Kidney epithelial cell (primary cell): Measurements from ENCODE around the gene CACNA1D. TPM values are rescaled to one million over a fixed set of nuclear protein-coding genes. Genes with fewer than 3 reads are reported as not detected.

Experiments
- DNase-seq: peaks from one replicate; pipeline ENCODE4 v3.0.0-alpha.2; 2010; ENCODE audit warnings: low read depth
- H3K27me3 ChIP-seq: 2 replicates; pipeline ENCODE4 v1.6.0; 2011; ENCODE audit warnings: low read length; ENCODE audit not compliant: control insufficient read depth, insufficient read depth
- H3K36me3 ChIP-seq: 2 replicates; pipeline ENCODE4 v1.5.1; 2011; ENCODE audit warnings: low read length; ENCODE audit not compliant: control insufficient read depth, insufficient read depth
- H3K4me3 ChIP-seq: 2 replicates; pipeline ENCODE4 v1.5.1; 2011; ENCODE audit warnings: low read depth, mild to moderate bottlenecking, control low read depth, low read length
- total RNA-seq: library from RNA; depleted of rRNA; stranded (reverse); fragments of >200 nt; gene quantifications from 2 replicates; pipeline ENCODE4 v1.2.3, GENCODE V29; 2015
- TF ChIP-seq, protein P1 (sequence below): IDR thresholded peaks from 2 replicates; pipeline ENCODE4 v1.5.1; 2011; ENCODE audit warnings: mild to moderate bottlenecking, moderate library complexity, low read length, control low read depth, inconsistent platforms; ENCODE audit not compliant: insufficient read depth, poor library complexity, severe bottlenecking

Gene CACNA1D
- total RNA-seq, 1 donor from 2014 or later: 0.21 TPM

DNA sequence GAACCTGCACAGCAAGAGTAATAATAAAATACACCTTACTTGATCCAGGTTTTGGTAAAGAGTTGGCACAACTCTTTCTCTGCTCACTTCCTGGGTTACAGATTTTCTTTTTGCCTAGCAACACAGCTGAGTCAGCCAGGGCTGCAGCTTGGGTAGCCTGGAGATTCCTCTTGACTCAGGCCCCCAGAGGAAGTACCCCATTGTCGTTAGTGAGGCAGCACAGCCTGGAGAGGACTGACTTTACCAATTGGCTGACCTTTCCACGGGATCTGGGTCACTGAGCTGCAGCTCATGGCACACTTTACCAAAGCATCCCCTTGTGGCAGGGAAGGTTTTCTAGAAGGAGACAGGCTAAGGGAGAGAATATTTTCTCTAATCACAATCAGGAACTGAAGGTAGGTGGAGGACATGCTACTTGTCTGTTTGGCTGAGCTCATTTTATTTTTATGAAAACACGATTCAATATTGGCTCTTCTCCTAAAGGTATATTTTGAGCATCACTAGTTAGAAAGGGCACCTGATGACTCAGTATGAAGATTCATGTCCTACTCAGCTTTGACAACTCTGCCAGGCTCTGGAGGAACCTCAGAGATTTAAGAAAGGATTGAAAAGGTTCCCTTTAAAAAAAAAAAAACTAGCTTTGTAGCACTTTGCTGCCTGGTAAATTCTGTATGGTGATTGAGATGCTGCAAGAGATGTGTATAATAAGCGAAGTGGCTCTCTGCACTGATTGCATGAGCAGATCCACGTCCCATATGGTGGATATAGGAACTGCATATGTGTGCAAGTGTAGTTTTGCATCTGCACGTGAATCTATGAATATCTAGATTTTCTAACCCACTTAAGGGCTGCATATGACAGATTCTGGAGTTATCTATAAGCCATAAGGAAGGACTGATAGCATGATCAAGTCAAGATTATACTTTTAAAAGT, 227.0 kb downstream of the CACNA1D start:
- Histone ChIP-seq H3K4me3 (no peak overlapping the region), H3K27me3 (no peaks in the 10 kb centered on the region), H3K36me3 (no peaks in the 10 kb centered on the region)
- TF ChIP-seq, protein P1, sequence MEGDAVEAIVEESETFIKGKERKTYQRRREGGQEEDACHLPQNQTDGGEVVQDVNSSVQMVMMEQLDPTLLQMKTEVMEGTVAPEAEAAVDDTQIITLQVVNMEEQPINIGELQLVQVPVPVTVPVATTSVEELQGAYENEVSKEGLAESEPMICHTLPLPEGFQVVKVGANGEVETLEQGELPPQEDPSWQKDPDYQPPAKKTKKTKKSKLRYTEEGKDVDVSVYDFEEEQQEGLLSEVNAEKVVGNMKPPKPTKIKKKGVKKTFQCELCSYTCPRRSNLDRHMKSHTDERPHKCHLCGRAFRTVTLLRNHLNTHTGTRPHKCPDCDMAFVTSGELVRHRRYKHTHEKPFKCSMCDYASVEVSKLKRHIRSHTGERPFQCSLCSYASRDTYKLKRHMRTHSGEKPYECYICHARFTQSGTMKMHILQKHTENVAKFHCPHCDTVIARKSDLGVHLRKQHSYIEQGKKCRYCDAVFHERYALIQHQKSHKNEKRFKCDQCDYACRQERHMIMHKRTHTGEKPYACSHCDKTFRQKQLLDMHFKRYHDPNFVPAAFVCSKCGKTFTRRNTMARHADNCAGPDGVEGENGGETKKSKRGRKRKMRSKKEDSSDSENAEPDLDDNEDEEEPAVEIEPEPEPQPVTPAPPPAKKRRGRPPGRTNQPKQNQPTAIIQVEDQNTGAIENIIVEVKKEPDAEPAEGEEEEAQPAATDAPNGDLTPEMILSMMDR: no peak
- no peak for DNase-seq

DNA sequence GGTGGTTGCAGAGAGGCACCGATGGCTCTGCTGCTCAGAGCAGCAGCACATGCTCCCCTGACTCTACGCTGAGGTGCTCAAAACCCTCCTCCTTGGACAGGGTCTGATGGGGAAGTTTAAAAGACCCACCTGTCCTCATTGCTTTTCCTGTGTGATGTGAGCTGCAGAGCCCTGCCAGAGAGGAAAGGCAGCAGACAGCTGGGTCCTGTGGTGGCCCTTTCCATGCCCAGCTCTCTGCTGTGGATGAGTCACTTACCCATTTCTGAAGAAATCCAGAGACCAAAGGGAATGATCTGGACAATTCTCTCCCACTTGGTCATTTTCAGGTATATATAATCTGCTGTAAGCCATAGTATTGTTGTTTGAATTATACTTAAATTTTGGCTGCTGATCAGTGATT, 230.2 kb downstream of the CACNA1D start:
- Histone ChIP-seq H3K4me3 (no peak overlapping the region), H3K36me3 (no peaks in the 10 kb centered on the region), H3K27me3 (no peaks in the 10 kb centered on the region)
- TF ChIP-seq, protein P1: no peak
- no peak for DNase-seq

- Histone ChIP-seq H3K27me3 (no peaks in the 10 kb centered on the region), H3K36me3 (no peaks in the 10 kb centered on the region), H3K4me3 (no peak overlapping the region)
- TF ChIP-seq, protein P1: no peak
- no peak for DNase-seq
Measured at GRCh38 chr3:53725387-53725995, 231.1 kb downstream of the CACNA1D start.

DNA sequence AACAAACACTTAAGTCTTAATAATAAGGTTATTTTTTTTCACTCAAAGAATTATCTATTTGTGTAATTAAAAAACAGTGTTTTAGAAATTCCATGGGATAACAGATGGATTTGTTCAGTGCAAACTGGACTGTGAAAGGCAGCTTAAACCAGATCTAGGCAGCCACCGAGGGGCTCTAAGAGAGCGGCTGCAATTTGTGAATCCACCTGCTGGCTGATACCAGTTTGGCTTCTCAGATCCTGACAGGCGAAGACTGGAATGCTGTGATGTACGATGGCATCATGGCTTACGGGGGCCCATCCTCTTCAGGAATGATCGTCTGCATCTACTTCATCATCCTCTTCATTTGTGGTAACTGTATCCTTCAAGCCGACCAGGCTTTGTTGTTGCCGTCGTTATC, 232.2 kb downstream of the CACNA1D start:
- Histone ChIP-seq H3K4me3 (no peak overlapping the region), H3K36me3 (no peaks in the 10 kb centered on the region), H3K27me3 (no peaks in the 10 kb centered on the region)
- no peak for DNase-seq
- TF ChIP-seq, protein P1: no peak

DNA sequence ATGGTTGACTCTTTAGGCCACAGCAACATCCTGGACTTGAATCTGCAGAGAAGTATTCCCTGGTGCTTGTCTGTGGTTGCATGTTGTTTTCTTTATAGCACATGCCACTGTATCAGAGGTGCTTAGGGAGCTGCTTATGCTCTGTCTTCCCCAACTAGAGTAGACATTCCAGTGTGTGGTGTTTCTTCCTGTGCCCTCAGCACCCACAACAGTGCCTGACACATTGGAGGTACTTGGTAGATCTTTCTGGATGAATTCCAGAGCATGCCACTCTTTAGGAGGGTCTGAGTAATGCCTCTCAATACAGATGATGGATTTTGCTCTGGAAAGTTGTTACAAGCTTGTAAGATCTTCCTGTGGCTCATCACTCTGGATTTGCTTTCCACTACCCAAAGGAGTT, 234.2 kb downstream of the CACNA1D start:
- H3K27me3 ChIP-seq: peaks cover 2% of the 10 kb centered on the region
- TF ChIP-seq, protein P1: no peak
- no peak overlapping the region for H3K4me3 ChIP-seq
- no peak for DNase-seq
- H3K36me3 ChIP-seq: no peaks in the 10 kb centered on the region

- H3K4me3 ChIP-seq: no peak overlapping the region
- H3K36me3 ChIP-seq: no peaks in the 10 kb centered on the region
- peaks cover 2% of the 10 kb centered on the region for H3K27me3 ChIP-seq
- TF ChIP-seq, protein P1: no peak
- no peak for DNase-seq
Measured at GRCh38 chr3:53729159-53729558, 234.7 kb downstream of the CACNA1D start.
